Stimulated activated CD8-positive, alpha-beta memory T cell treated with anti-CD3 and anti-CD28 coated beads, Interleukin-4, amount 100 ng/mL, for 1 hour (primary cell): ENCODE results near the gene TMEM80.

Source experiments
- DNase-seq, 2 donors: peaks; one replicate each; pipeline ENCODE4 v3.0.0-alpha.2; 2020; ENCODE audit warnings: low read depth in 2 of 2, low spot score in 1 of 2

TMEM80 gene

DNA sequence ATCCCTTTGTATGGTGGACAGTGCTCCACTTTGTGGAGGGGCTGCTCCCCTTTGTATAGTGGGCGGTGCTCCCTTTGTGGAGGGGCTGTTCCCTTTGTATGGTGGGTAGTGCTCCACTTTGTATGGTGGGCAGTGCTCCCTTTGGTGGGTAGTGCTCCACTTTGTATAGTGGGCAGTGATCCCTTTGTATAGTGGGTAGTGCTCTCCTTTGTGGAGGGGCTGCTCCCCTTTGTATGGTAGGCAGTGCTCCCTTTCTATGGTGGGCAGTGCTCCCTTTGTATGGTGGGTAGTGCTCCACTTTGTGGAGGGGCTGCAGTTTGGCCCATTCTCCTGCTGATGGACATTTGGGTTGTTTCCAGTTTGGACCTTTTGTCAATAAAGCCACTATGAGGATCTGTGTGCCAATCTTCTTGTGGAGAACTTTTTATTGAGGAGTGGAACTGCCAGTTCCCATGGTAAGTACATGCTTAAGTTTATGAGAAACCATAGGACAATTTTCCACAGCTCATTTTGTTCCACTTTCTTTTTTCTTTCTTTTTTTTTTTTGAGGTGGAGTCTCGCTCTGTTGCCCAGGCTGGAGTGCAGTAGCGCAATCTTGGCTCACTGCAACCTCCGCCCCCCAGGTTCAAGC is 47.1 kb downstream of the TMEM80 start:
- no peak for DNase-seq

DNA sequence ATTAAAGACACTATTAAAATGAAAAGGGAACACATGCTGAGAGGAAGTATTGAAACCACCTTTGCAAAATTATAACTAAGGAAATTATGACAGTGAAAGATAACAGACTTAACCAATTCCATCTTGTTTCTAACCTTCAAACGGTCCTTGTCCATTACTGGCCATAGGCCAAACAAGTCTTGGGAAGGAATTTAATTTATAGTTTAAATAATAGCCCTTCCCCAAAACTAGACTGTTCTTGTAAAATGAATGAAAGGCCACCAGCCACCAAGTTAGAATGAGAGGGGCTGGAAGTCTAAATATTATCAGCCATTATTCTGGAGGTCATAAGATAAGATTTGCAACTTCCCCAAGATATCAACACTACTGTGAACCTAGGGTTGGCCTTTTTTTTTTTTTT is 49.8 kb downstream of the TMEM80 start:
- no peak for DNase-seq

- DNase-seq: no peak
These were observed 50.9 kb downstream of the TMEM80 start for GRCh38 chr11:746289-747157.

DNA sequence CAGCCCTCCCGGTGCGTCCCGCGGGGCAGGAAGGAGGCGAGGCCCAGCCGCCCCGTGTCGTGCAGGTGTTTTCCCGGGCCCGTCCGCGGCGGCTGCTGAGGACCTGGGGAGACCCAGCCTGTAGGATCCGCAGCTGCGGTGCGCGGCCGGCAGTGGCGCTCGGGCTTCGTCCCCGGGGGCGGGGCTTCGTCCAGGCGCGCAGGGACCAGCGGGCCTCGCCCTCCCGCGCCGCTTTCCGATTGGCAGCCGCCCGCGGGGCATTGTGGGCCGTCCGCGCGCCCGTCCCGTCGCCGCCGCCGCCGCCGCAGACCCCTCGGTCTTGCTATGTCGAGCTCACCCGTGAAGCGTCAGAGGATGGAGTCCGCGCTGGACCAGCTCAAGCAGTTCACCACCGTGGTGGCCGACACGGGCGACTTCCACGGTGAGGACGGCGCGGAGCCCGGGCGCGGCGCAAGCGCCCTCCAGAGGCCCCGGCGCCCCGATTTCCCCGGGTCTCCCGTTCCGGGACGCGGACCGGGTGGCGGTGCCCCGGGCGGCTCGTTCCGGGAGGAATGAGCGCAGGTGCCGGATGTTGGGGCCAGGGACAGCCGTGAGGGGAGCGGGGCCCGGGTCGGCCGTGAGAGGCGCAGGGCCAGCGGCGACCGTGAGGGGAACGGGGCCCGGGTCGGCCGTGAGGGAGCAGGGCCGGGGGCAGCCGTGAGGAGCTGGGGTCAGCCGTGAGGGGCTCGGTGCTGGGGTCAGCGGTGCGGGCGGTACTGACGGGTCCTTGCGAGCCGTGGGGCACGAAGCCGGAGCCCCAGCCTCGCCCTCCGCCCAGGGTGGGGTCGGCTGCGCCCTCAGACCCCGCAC is 51.8 kb downstream of the TMEM80 start, which contains the start of gene TALDO1:
TSS of gene TALDO1 (plus strand) at position 307 of the 849 bp plus-strand sequence. CDS start at position 325, 18 bp downstream.
- peak; percentile 53 to 60 for DNase-seq

DNA sequence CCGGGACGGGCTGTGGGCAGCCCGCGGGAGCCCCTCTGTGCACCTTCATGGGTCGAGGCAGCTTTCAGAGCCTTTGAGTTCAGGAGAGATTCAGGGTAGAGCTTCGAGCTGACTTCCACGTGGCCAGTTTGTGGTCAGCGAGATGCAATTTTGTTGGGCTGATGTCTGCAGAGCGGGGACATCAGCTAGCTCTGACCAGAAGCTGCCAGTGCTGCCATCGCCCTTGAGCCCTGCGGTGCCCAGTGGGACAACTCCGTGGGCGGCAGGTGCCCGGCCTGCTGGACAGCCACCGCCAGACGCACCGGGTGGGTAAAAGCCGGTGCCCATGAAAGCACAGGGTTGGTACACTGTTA is 52.4 kb downstream of the TMEM80 start:
- no peak for DNase-seq

GRCh38 chr11:749731-750130 is 54.1 kb downstream of the TMEM80 start:
- DNase-seq: no peak
